ENCODE data around the gene TAB2. TPM values are rescaled to one million over a fixed set of nuclear protein-coding genes. Genes with fewer than 3 reads are reported as not detected.
A peak's percentile ranks its signal among the peaks of the same experiment; 100 is the strongest.

Gene TAB2, protein sequence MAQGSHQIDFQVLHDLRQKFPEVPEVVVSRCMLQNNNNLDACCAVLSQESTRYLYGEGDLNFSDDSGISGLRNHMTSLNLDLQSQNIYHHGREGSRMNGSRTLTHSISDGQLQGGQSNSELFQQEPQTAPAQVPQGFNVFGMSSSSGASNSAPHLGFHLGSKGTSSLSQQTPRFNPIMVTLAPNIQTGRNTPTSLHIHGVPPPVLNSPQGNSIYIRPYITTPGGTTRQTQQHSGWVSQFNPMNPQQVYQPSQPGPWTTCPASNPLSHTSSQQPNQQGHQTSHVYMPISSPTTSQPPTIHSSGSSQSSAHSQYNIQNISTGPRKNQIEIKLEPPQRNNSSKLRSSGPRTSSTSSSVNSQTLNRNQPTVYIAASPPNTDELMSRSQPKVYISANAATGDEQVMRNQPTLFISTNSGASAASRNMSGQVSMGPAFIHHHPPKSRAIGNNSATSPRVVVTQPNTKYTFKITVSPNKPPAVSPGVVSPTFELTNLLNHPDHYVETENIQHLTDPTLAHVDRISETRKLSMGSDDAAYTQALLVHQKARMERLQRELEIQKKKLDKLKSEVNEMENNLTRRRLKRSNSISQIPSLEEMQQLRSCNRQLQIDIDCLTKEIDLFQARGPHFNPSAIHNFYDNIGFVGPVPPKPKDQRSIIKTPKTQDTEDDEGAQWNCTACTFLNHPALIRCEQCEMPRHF
- total RNA-seq (2014; rRNA removed) (14.7 and 18.5 TPM in 2 replicates), Bru-seq, nascent RNA (percentile 87 among the genes with signal in this experiment), BruChase-seq, experiment 1, labeled RNA remaining after a 6-hour chase (percentile 84 among the genes with signal in this experiment), BruChase-seq, experiment 2, labeled RNA remaining after a 2-hour chase (percentile 80 among the genes with signal in this experiment)
- long read RNA-seq, full-length matches to known transcripts: 13 of 38 reads
- long read RNA-seq, partial matches to known transcripts: 17 of 38 reads
- long read RNA-seq, other reads (novel, unspliced or antisense): 8 of 38 reads

DNA sequence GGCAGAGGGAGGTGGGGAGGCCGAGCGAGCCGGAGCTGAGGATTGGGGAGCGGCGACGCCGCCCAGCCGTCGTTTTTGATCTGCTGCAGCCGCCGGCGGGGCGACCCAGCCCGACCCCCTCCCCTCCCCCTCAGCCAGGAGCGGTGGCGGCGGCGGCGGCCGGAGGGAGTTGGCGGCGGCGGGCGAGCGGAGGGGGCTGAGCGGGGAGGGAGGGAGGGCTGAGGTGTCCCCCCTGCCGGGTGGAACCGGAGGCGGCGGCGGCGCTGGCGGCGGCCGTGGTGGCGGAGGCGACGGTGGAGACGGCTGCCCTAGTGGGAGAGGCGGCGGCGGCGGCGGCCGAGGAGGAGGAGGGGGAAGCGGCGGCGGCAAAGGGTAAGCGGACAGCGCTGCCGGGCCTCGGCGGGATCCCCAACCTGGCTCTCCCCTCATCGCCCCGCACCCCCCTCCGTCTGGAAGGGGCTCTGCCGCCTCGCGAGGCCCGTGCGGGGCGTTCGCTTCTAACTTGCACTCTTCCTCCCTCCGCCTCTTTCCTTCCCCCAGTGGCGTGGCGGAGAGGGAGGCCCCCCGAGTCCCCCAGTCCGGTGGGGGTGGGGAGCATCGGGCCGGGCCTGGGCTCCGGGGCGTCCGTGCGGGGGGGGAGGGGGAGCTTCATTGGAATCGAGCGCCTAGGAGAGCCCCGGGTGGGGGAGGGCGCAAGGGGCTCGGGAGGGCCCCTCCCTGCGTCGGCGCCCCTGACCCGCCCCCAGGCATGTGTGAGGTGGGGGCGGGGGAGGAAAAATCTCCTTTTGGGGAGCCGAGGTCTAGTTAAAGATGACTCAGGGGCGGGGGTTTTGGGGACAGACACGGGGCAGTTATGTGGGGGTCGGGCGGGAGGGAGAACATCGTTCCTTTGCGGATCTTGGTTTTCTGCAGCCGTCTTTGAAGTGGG is at the start of gene TAB2:
TAB2 (plus strand) TSS at position 69 of the 928 bp plus-strand sequence. CDS start 52,286 bp downstream, outside the sequence.
- DNase-seq (no peak), ATAC-seq (peak; percentile 25)
- POLR2A ChIA-PET (ENCODE audit: unreplicated experiment): interaction anchor here (0.5 to 0.8 kb wide), 3 partner anchors 30 to 286 kb away, joined by 3 to 8 read pairs (median 4); no protein-coding TSS in a partner anchor
- peaks cover 33% of the 10 kb centered on the region for H3K4me1 ChIP-seq (ENCODE audit: insufficient read depth, low read length)
- H3K4me2 ChIP-seq (ENCODE audit: low read length): peak within 1 kb of the TSS; percentile 85
- H3K9me2 ChIP-seq (replicated peaks; ENCODE audit: low read length): no peaks in the 10 kb centered on the region
- no peaks in the 10 kb centered on the region for H3K27me3 ChIP-seq (ENCODE audit: low read length)
- BruUV-seq (replicated peaks): no TSS peak
- no peaks in the 10 kb centered on the region for H3F3A ChIP-seq (ENCODE audit: low read length, unreplicated experiment)
- H3K36me3 ChIP-seq (ENCODE audit: low read depth, low read length): no peaks in the 10 kb centered on the region
- peak within 1 kb of the TSS; percentile 93 for H3K9ac ChIP-seq (ENCODE audit: low read length)
- TF ChIP-seq EZH2 (IDR thresholded peaks at IDR 0.05; ENCODE audit: low read length, unreplicated experiment) (no peak), EZH2phosphoT487 (IDR thresholded peaks at IDR 0.05; ENCODE audit: borderline replicate concordance, low read length) (no peak)
- TF ChIP-seq, protein P1, sequence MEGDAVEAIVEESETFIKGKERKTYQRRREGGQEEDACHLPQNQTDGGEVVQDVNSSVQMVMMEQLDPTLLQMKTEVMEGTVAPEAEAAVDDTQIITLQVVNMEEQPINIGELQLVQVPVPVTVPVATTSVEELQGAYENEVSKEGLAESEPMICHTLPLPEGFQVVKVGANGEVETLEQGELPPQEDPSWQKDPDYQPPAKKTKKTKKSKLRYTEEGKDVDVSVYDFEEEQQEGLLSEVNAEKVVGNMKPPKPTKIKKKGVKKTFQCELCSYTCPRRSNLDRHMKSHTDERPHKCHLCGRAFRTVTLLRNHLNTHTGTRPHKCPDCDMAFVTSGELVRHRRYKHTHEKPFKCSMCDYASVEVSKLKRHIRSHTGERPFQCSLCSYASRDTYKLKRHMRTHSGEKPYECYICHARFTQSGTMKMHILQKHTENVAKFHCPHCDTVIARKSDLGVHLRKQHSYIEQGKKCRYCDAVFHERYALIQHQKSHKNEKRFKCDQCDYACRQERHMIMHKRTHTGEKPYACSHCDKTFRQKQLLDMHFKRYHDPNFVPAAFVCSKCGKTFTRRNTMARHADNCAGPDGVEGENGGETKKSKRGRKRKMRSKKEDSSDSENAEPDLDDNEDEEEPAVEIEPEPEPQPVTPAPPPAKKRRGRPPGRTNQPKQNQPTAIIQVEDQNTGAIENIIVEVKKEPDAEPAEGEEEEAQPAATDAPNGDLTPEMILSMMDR (conservative IDR thresholded peaks at IDR 0.05; ENCODE audit: low read depth, low read length): no peak
- no peaks in the 10 kb centered on the region for H3K9me3 ChIP-seq (ENCODE audit: low read length)
- H4K20me1 ChIP-seq (ENCODE audit: low read length): peaks cover 22% of the 10 kb centered on the region
- H2AFZ ChIP-seq (ENCODE audit: low read length): peak within 1 kb of the TSS; percentile 92
- intact Hi-C loops (cut with micrococcal nuclease): loop anchor here (2.0 to 5.0 kb wide), 2 partner anchors 85 to 236 kb away; no protein-coding TSS in a partner anchor
- peak within 1 kb of the TSS; percentile 93 for H3K4me3 ChIP-seq (ENCODE audit: low read length)
- CTCF ChIA-PET: no interaction called here
- H3K79me2 ChIP-seq (ENCODE audit: low read length): peaks cover 59% of the 10 kb centered on the region
- peak within 1 kb of the TSS; percentile 69 for H3K27ac ChIP-seq (ENCODE audit: low read length)

DNA sequence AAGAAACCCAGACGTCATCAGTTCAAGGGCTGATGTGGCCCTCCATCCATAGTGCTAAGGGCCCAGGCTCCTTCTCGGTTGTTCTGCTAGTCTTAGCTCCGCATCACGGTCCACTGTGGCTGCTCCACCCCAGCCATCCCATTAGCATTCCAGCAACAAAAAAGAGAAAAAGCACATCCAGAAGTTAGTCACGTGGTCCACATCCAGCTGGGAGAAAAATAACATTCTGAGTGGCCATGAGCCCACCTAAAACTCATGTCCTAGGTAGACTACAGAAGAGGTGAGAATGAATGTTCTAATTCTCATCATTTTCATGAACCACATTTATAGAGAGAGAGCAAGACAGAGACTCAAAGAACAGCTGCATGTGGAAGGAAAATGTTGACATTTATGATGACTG is 49.4 kb upstream of the TAB2 start:
- CTCF ChIA-PET: no interaction called here

More for the DNA sequence above, 49.4 kb upstream of the TAB2 start:
- DNase-seq: no peak
- POLR2A ChIA-PET (ENCODE audit: unreplicated experiment): no interaction called here
- no peaks in the 10 kb centered on the region for H4K20me1 ChIP-seq (ENCODE audit: low read length)
- H3K4me3 ChIP-seq (ENCODE audit: low read length): no peak overlapping the region
- H3K79me2 ChIP-seq (ENCODE audit: low read length): no peaks in the 10 kb centered on the region
- intact Hi-C loops (cut with micrococcal nuclease): no loop called here
- H3K4me1 ChIP-seq (ENCODE audit: insufficient read depth, low read length): no peaks in the 10 kb centered on the region
- no peaks in the 10 kb centered on the region for H3K36me3 ChIP-seq (ENCODE audit: low read depth, low read length)
- H3K9me3 ChIP-seq (ENCODE audit: low read length): no peaks in the 10 kb centered on the region
- H3K4me2 ChIP-seq (ENCODE audit: low read length): no peak overlapping the region
- no peaks in the 10 kb centered on the region for H3K27me3 ChIP-seq (ENCODE audit: low read length)
- H2AFZ ChIP-seq (ENCODE audit: low read length): no peak overlapping the region
- no TSS peak for BruUV-seq (replicated peaks)
- H3K9me2 ChIP-seq (replicated peaks; ENCODE audit: low read length): no peaks in the 10 kb centered on the region
- ATAC-seq: no peak
- no peak overlapping the region for H3K9ac ChIP-seq (ENCODE audit: low read length)
- no peak overlapping the region for H3K27ac ChIP-seq (ENCODE audit: low read length)
- no peaks in the 10 kb centered on the region for H3F3A ChIP-seq (ENCODE audit: low read length, unreplicated experiment)
- TF ChIP-seq EZH2 (IDR thresholded peaks at IDR 0.05; ENCODE audit: low read length, unreplicated experiment) (no peak), EZH2phosphoT487 (IDR thresholded peaks at IDR 0.05; ENCODE audit: borderline replicate concordance, low read length) (no peak)
